ENCODE results near the gene PTGR2. TPM values are rescaled to one million over a fixed set of nuclear protein-coding genes. Genes with fewer than 3 reads are reported as not detected.
"Not testable (repeated sequence)": the region's sequence is repeated elsewhere in the genome, so short reads cannot be mapped to it uniquely, and the experiment has no call there.

The PTGR2 gene
- total and polyA plus RNA-seq, 2 donors (not counting 3 experiments of a cell fraction or from before 2014, with no cell fraction given) = 1.1 to 5.6 TPM

- POLR2A ChIA-PET = no interaction called here
- Histone ChIP-seq H3K4me2 (ENCODE audit: insufficient read depth, low read length) (peak overlapping the region; percentile 79), H4K20me1 (replicated peaks; ENCODE audit: control insufficient read depth, extremely low read depth, insufficient read depth, low read length) (no peaks in the 10 kb centered on the region), H3K9me1 (replicated peaks; ENCODE audit: control insufficient read depth, extremely low read depth, insufficient read depth, low read length) (no peaks in the 10 kb centered on the region), H3K4me1 (ENCODE audit: control insufficient read depth, extremely low read depth, insufficient read depth, low read length) (peaks cover 18% of the 10 kb centered on the region), H3K79me2 (ENCODE audit: control insufficient read depth, insufficient read depth, low read length) (peaks cover 70% of the 10 kb centered on the region), H3K9ac (replicated peaks; ENCODE audit: extremely low read depth, insufficient read depth, low read length) (no peak overlapping the region), H2AFZ (ENCODE audit: low read depth, low read length) (no peak overlapping the region), H3K27me3 (ENCODE audit: control insufficient read depth in 2 of 2, insufficient read depth in 2 of 2, low read length in 2 of 2) (no peaks in the 10 kb centered on the region), H3K36me3 (ENCODE audit: control insufficient read depth in 2 of 2, extremely low read depth in 1 of 2, insufficient read depth in 2 of 2, low read length in 2 of 2) (peaks cover 2 to 6% of the 10 kb centered on the region in 2 experiments), H3K27ac (ENCODE audit: insufficient read depth, low read depth, low read length) (no peak overlapping the region), H3K4me3 (replicated peaks in 1 of 3; ENCODE audit: insufficient read depth in 1 of 3, low read depth in 1 of 3, low read length in 3 of 3) (no peak overlapping the region), H3K9me3 (replicated peaks; ENCODE audit: control insufficient read depth, insufficient read depth, low read length) (no peaks in the 10 kb centered on the region)
- no peak for DNase-seq (ENCODE audit: low read depth, low spot score)
- FAIRE-seq = no peak
- intact Hi-C loops (cut with micrococcal nuclease) = no loop called here
- no peak for TF ChIP-seq FOS (IDR thresholded peaks at IDR 0.05; ENCODE audit: borderline replicate concordance, insufficient read depth, low read length)
- no peak for TF ChIP-seq MAX (IDR thresholded peaks at IDR 0.05; ENCODE audit: insufficient read depth, insufficient read length)
- no peak for TF ChIP-seq JUN (IDR thresholded peaks at IDR 0.05; ENCODE audit: borderline replicate concordance, insufficient read depth, insufficient read length, low read depth)
- CTCF ChIA-PET = no interaction called here
- dilution Hi-C loops (cut with MboI; ENCODE audit: extremely low pct_ligation_motif_present, low sequenced_read_pairs) = no loop called here
- no TSS peak for BruUV-seq (replicated peaks)
Measured at GRCh38 chr14:73888971-73889370, 37.3 kb downstream of the PTGR2 start.

- no peaks in the 10 kb centered on the region for H3K9me1 ChIP-seq (replicated peaks; ENCODE audit: control insufficient read depth, extremely low read depth, insufficient read depth, low read length)
- H3K36me3 ChIP-seq (ENCODE audit: control insufficient read depth in 2 of 2, extremely low read depth in 1 of 2, insufficient read depth in 2 of 2, low read length in 2 of 2) = peaks cover 4 to 8% of the 10 kb centered on the region in 2 experiments
- no peak overlapping the region for H3K27ac ChIP-seq (ENCODE audit: insufficient read depth, low read depth, low read length)
- no peaks in the 10 kb centered on the region for H3K9me3 ChIP-seq (replicated peaks; ENCODE audit: control insufficient read depth, insufficient read depth, low read length)
- H3K9ac ChIP-seq (replicated peaks; ENCODE audit: extremely low read depth, insufficient read depth, low read length) = no peak overlapping the region
- ChIA-PET CTCF (interaction anchor here (1.6 kb wide), 1 partner anchor 32 kb away, joined by 4 read pairs; no protein-coding TSS in a partner anchor), POLR2A (no interaction called here)
- dilution Hi-C loops (cut with MboI; ENCODE audit: extremely low pct_ligation_motif_present, low sequenced_read_pairs) (no loop called here), intact Hi-C loops (cut with micrococcal nuclease) (no loop called here)
- H3K4me1 ChIP-seq (ENCODE audit: control insufficient read depth, extremely low read depth, insufficient read depth, low read length) = peaks cover 18% of the 10 kb centered on the region
- no TSS peak for BruUV-seq (replicated peaks)
- H2AFZ ChIP-seq (ENCODE audit: low read depth, low read length) = no peak overlapping the region
- H3K79me2 ChIP-seq (ENCODE audit: control insufficient read depth, insufficient read depth, low read length) = peaks cover 70% of the 10 kb centered on the region
- FAIRE-seq (no peak), DNase-seq (ENCODE audit: low read depth, low spot score) (no peak)
- no peak overlapping the region for H3K4me2 ChIP-seq (ENCODE audit: insufficient read depth, low read length)
- H4K20me1 ChIP-seq (replicated peaks; ENCODE audit: control insufficient read depth, extremely low read depth, insufficient read depth, low read length) = no peaks in the 10 kb centered on the region
- no peak overlapping the region for H3K4me3 ChIP-seq (replicated peaks in 1 of 3; ENCODE audit: insufficient read depth in 1 of 3, low read depth in 1 of 3, low read length in 3 of 3)
- no peak for TF ChIP-seq JUN (IDR thresholded peaks at IDR 0.05; ENCODE audit: borderline replicate concordance, insufficient read depth, insufficient read length, low read depth)
- TF ChIP-seq GATA2 (IDR thresholded peaks at IDR 0.05; ENCODE audit: insufficient read depth, insufficient read length, low read depth, low read length) = no peak
- TF ChIP-seq EZH2 (IDR thresholded peaks at IDR 0.05; ENCODE audit: borderline replicate concordance, low read depth, low read length, severe bottlenecking) = no peak
- TF ChIP-seq MAX (IDR thresholded peaks at IDR 0.05; ENCODE audit: insufficient read depth, insufficient read length) = no peak
- no peak for TF ChIP-seq CTCF (IDR thresholded peaks at IDR 0.05; ENCODE audit: extremely low read depth in 1 of 2, insufficient read depth in 1 of 2, low read depth in 1 of 2, low read length in 2 of 2)
- no peaks in the 10 kb centered on the region for H3K27me3 ChIP-seq (ENCODE audit: control insufficient read depth in 2 of 2, insufficient read depth in 2 of 2, low read length in 2 of 2)
Measured at GRCh38 chr14:73889376-73889775, 37.7 kb downstream of the PTGR2 start.

- Histone ChIP-seq H3K79me2 (ENCODE audit: control insufficient read depth, insufficient read depth, low read length) (peaks cover 34% of the 10 kb centered on the region), H3K4me1 (ENCODE audit: control insufficient read depth, extremely low read depth, insufficient read depth, low read length) (peaks cover 12% of the 10 kb centered on the region), H3K36me3 (ENCODE audit: control insufficient read depth in 2 of 2, extremely low read depth in 1 of 2, insufficient read depth in 2 of 2, low read length in 2 of 2) (peaks cover 9 to 24% of the 10 kb centered on the region in 2 experiments)
- H3K9ac ChIP-seq (replicated peaks; ENCODE audit: extremely low read depth, insufficient read depth, low read length); H3K27me3 ChIP-seq (ENCODE audit: control insufficient read depth in 2 of 2, insufficient read depth in 2 of 2, low read length in 2 of 2); H3K4me3 ChIP-seq (replicated peaks in 1 of 3; ENCODE audit: insufficient read depth in 1 of 3, low read depth in 1 of 3, low read length in 3 of 3); FAIRE-seq; intact Hi-C loops (cut with micrococcal nuclease); H2AFZ ChIP-seq (ENCODE audit: low read depth, low read length); POLR2A ChIA-PET; DNase-seq (ENCODE audit: low read depth, low spot score); BruUV-seq (replicated peaks); H3K9me3 ChIP-seq (replicated peaks; ENCODE audit: control insufficient read depth, insufficient read depth, low read length); CTCF ChIA-PET; H4K20me1 ChIP-seq (replicated peaks; ENCODE audit: control insufficient read depth, extremely low read depth, insufficient read depth, low read length); H3K27ac ChIP-seq (ENCODE audit: insufficient read depth, low read depth, low read length); H3K9me1 ChIP-seq (replicated peaks; ENCODE audit: control insufficient read depth, extremely low read depth, insufficient read depth, low read length); dilution Hi-C loops (cut with MboI; ENCODE audit: extremely low pct_ligation_motif_present, low sequenced_read_pairs); H3K4me2 ChIP-seq (ENCODE audit: insufficient read depth, low read length): not testable (repeated sequence)
Measured at GRCh38 chr14:73894180-73894687, 42.6 kb downstream of the PTGR2 start.

Measured in endothelial cell of umbilical vein (primary cell).